Neutrophil (primary cell): ENCODE measurements around the gene DPH3.

ENCODE experiments used
- H3K27ac ChIP-seq: fragments of 200-600 bp; sonication (generic); 2 replicates; pipeline ENCODE4 v1.5.1; 2016; ENCODE audit warnings: mild to moderate bottlenecking, moderate library complexity
- H3K27me3 ChIP-seq: fragments of 200-600 bp; sonication (generic); 2 replicates; pipeline ENCODE4 v1.6.0; 2016; ENCODE audit warnings: mild to moderate bottlenecking
- H3K36me3 ChIP-seq: fragments of 200-600 bp; sonication (generic); 2 replicates; pipeline ENCODE4 v1.5.1; 2017
- H3K4me1 ChIP-seq, 2 experiments: fragments of 200-600 bp in 1 of 2; sonication (generic) in 1 of 2; 1 replicate in 1 of 2; 2 replicates in 1 of 2; pipeline versions ENCODE4 v1.5.1 to v1.6.1; 2013 to 2016; ENCODE audit warnings: low read depth in 1 of 2, low read length in 1 of 2, mild to moderate bottlenecking in 1 of 2, moderate library complexity in 1 of 2; ENCODE audit not compliant: control insufficient read depth in 1 of 2, insufficient read depth in 1 of 2
- H3K4me3 ChIP-seq, 2 experiments: fragments of 200-600 bp in 1 of 2; sonication (generic) in 1 of 2; 1 replicate in 1 of 2; 2 replicates in 1 of 2; pipeline ENCODE4 v1.5.1; 2013 to 2016; ENCODE audit warnings: low read depth in 1 of 2, low read length in 1 of 2, mild to moderate bottlenecking in 1 of 2, moderate library complexity in 1 of 2
- H3K9me3 ChIP-seq: fragments of 200-600 bp; sonication (generic); 2 replicates; pipeline ENCODE4 v1.5.1; 2016
- CTCF ChIP-seq: fragments of 200-600 bp; sonication (generic); IDR thresholded peaks from 2 replicates; pipeline ENCODE4 v1.5.1; 2016; ENCODE audit warnings: antibody characterized with exemption

The DPH3 gene

GRCh38 chr3:16239086-16239770, 25.5 kb downstream of the DPH3 start:
- Histone ChIP-seq H3K36me3 (no peaks in the 10 kb centered on the region), H3K27me3 (no peaks in the 10 kb centered on the region), H3K4me1 (peaks cover 7 to 20% of the 10 kb centered on the region in 2 experiments), H3K9me3 (no peaks in the 10 kb centered on the region), H3K4me3 (no peak overlapping the region), H3K27ac (no peak overlapping the region)
- TF ChIP-seq CTCF = no peak

GRCh38 chr3:16236856-16237393, 27.8 kb downstream of the DPH3 start:
- H3K4me3 ChIP-seq = no peak overlapping the region
- peaks cover 7 to 20% of the 10 kb centered on the region in 2 experiments for H3K4me1 ChIP-seq
- no peak overlapping the region for H3K27ac ChIP-seq
- H3K9me3 ChIP-seq = no peaks in the 10 kb centered on the region
- H3K27me3 ChIP-seq = no peaks in the 10 kb centered on the region
- H3K36me3 ChIP-seq = no peaks in the 10 kb centered on the region
- TF ChIP-seq CTCF = no peak

GRCh38 chr3:16236030-16236639, 28.6 kb downstream of the DPH3 start:
- Histone ChIP-seq H3K36me3 (no peaks in the 10 kb centered on the region), H3K4me3 (no peak overlapping the region), H3K27me3 (no peaks in the 10 kb centered on the region), H3K9me3 (no peaks in the 10 kb centered on the region), H3K27ac (no peak overlapping the region), H3K4me1 (peaks cover 7 to 20% of the 10 kb centered on the region in 2 experiments)
- TF ChIP-seq CTCF = no peak

- no peak for TF ChIP-seq CTCF
These were observed 30.5 kb downstream of the DPH3 start for GRCh38 chr3:16234281-16234680.

GRCh38 chr3:16233806-16234205, 30.9 kb downstream of the DPH3 start:
- H3K9me3 ChIP-seq = no peaks in the 10 kb centered on the region

More at GRCh38 chr3:16234281-16234680, 30.5 kb downstream of the DPH3 start:
- no peaks in the 10 kb centered on the region for H3K27me3 ChIP-seq
- H3K4me3 ChIP-seq = no peak overlapping the region
- H3K4me1 ChIP-seq = peaks cover 4 to 14% of the 10 kb centered on the region in 2 experiments
- no peak overlapping the region for H3K27ac ChIP-seq
- H3K36me3 ChIP-seq = no peaks in the 10 kb centered on the region
- H3K9me3 ChIP-seq = no peaks in the 10 kb centered on the region

More at GRCh38 chr3:16233806-16234205, 30.9 kb downstream of the DPH3 start:
- H3K36me3 ChIP-seq = no peaks in the 10 kb centered on the region
- no peaks in the 10 kb centered on the region for H3K27me3 ChIP-seq
- H3K4me3 ChIP-seq = no peak overlapping the region
- TF ChIP-seq CTCF = no peak
- peaks cover 4 to 10% of the 10 kb centered on the region in 2 experiments for H3K4me1 ChIP-seq
- no peak overlapping the region for H3K27ac ChIP-seq
